GM12874 (cell line): ENCODE results near the gene ZFHX3.

ENCODE experiments used
- CTCF ChIP-seq: IDR thresholded peaks from 2 replicates; pipeline ENCODE4 v1.5.1; 2011; ENCODE audit warnings: low read depth, mild to moderate bottlenecking, control low read depth, low read length, moderate library complexity; ENCODE audit not compliant: insufficient read depth

The ZFHX3 gene

GRCh38 chr16:72815348-72816318, 232.3 kb downstream of the ZFHX3 start:
- TF ChIP-seq CTCF = no peak

GRCh38 chr16:72814226-72814625, 233.7 kb downstream of the ZFHX3 start:
- no peak for TF ChIP-seq CTCF

- TF ChIP-seq CTCF = no peak
These were observed 235.3 kb downstream of the ZFHX3 start for GRCh38 chr16:72812672-72813071.

GRCh38 chr16:72811876-72812275, 236.1 kb downstream of the ZFHX3 start:
- no peak for TF ChIP-seq CTCF

- no peak for TF ChIP-seq CTCF
These were observed 236.7 kb downstream of the ZFHX3 start for GRCh38 chr16:72811188-72811720.

- TF ChIP-seq CTCF = no peak
These were observed 237.4 kb downstream of the ZFHX3 start for GRCh38 chr16:72810480-72810879.

GRCh38 chr16:72809446-72809845, 238.5 kb downstream of the ZFHX3 start:
- TF ChIP-seq CTCF = no peak
